Heart right ventricle (tissue), 16 donors: ENCODE results near the gene ALOX15. TPM values are rescaled to one million over a fixed set of nuclear protein-coding genes. Genes with fewer than 3 reads are reported as not detected.
A peak's percentile ranks its signal among the peaks of the same experiment; 100 is the strongest.
"Not testable (repeated sequence)": the region's sequence is repeated elsewhere in the genome, so short reads cannot be mapped to it uniquely, and the experiment has no call there.

Source experiments
- ATAC-seq, 8 donors: fragments of 200-7000 bp; cut with Tn5 transposase; one replicate each; pipeline ENCODE4 v1.9.1; 2020; ENCODE audit warnings: mild to moderate bottlenecking in 8 of 8, moderate library complexity in 8 of 8, moderate number of reproducible peaks in 1 of 8
- DNase-seq, 2 donors: peaks; one replicate each; pipeline ENCODE4 v3.0.0-alpha.2; 2020
- H3K27ac ChIP-seq, 10 donors: fragments of 200-600 bp; sonication (generic) in 2 of 10; one replicate each; pipeline versions ENCODE4 v1.5.0 to v1.8.0; 2020 to 2022; ENCODE audit warnings: mild to moderate bottlenecking in 3 of 10
- H3K27me3 ChIP-seq, 7 donors: fragments of 200-600 bp; one replicate each; pipeline ENCODE4 v1.8.0; 2021 to 2022; ENCODE audit warnings: mild to moderate bottlenecking in 2 of 7
- H3K36me3 ChIP-seq, 9 donors: fragments of 200-600 bp; sonication (generic) in 1 of 9; one replicate each; pipeline versions ENCODE4 v1.5.0 to v1.8.0; 2020 to 2022; ENCODE audit warnings: mild to moderate bottlenecking in 2 of 9
- H3K4me1 ChIP-seq, 9 donors: fragments of 200-600 bp; sonication (generic) in 1 of 9; one replicate each; pipeline versions ENCODE4 v1.5.0 to v1.8.0; 2020 to 2022; ENCODE audit warnings: mild to moderate bottlenecking in 4 of 9
- H3K4me3 ChIP-seq, 10 donors: fragments of 200-600 bp; sonication (generic) in 2 of 10; one replicate each; pipeline versions ENCODE4 v1.5.0 to v1.8.0; 2020 to 2022; ENCODE audit warnings: mild to moderate bottlenecking in 7 of 10, moderate library complexity in 2 of 10
- H3K9me3 ChIP-seq, 11 donors: fragments of 200-600 bp in 10 of 11; sonication (generic) in 2 of 11; one replicate each; pipeline versions ENCODE4 v1.5.0 to v1.8.0; 2013 to 2022; ENCODE audit warnings: mild to moderate bottlenecking in 2 of 11, control low read depth in 1 of 11, moderate library complexity in 1 of 11
- CTCF ChIP-seq, 9 donors: fragments of 200-600 bp; sonication (generic) in 2 of 9; IDR thresholded peaks; one replicate each; pipeline versions ENCODE4 v1.5.0 to v1.8.0; 2021 to 2022; ENCODE audit warnings: antibody characterized with exemption in 9 of 9, mild to moderate bottlenecking in 5 of 9, moderate library complexity in 1 of 9
- WGBS, 2 donors: extraction: QIAGEN DNeasy Blood & Tissue Kit; methylation state at CpG; one replicate each; pipeline ENCODE4 v1.1.7; 2013; ENCODE audit warnings: inconsistent platforms in 1 of 2; 5-methylcytosine and 5-hydroxymethylcytosine counted together
- intact Hi-C, 10 donors: fragments of 100-400 bp; cut with DNase I; formaldehyde crosslinking; loops; one replicate each; pipeline versions ENCODE4 v1.11.1 to v1.14.2; 2022
- polyA plus RNA-seq, 2 donors: library from polyadenylated mRNA; stranded (reverse); fragments of 200-250 nt; gene quantifications; one replicate each; pipeline ENCODE4 v1.2.3, GENCODE V29; 2013
- total RNA-seq, 10 donors: library from RNA; stranded (reverse); fragmentation: NEBNext Ultra II Directional in 3 of 10; extraction: Animal tissue kit (Norgen Biotek cat#: 25700) in 3 of 10; gene quantifications; one replicate each; pipeline versions ENCODE4 v1.2.1 to v1.2.4, GENCODE V29; 2021 to 2023
- donor health status: Arrhythmogenic right ventricular cardiomyopathy.
- donor health status: ischemic (EF 13 %, LVEDD 7.1; RV severe dilation, severe dysfunction).
- donor health status: healthy with polysubstance abuse.
- donor health status: DM: no; HTN: yes; CAD: no.
- donor health status: DM: no; HTN: no; CAD: no.
- donor health status: ischemic (EF 25% LVEDD 6.9; RV normal size, moderate dysfunction).
- donor health status: ischemic (EF 25% LVEDD 5.7; RV mildly dilated, moderate dysfunction).
- donor health status: healthy.
- donor health status: DM: yes; HTN: yes; CAD: no.
- donor health status: Ischemic cardiomyopathy.
- donor health status: ischemic (EF 35%, LVEDD 5.7; RV mildly dilated, moderate dysfunction).
- donor health status: nonischemic (EF 11% LVEDD 7.7; RV severe dilation, severe dysfunction).
- donor health status: DM: yes; HTN: yes; CAD: no.
- donor health status: PGD.
- donor health status: ischemic (EF 29% LVEDD 5.4; RV normal size, mild dysfunction).
- donor health status: nonischemic (EF 23%, LVEDD 6.1; RV moderate dilation, normal function).

Gene ALOX15
- total and polyA plus RNA-seq, 12 donors, result 0.11 to 1.3 (median 0.16) TPM; not detected in 5

GRCh38 chr17:4631836-4632580, 9.5 kb downstream of the ALOX15 start:
- intact Hi-C loops, result loop anchor here in 1 of 10 donors (5.0 kb wide), 1 partner anchor 205 kb away; no protein-coding TSS in a partner anchor
- Histone ChIP-seq H3K27ac (no peak overlapping the region), H3K27me3 (peaks cover 4 to 43% (median 27%) of the 10 kb centered on the region in 7 donors), H3K4me3 (no peak overlapping the region), H3K4me1 (peaks cover 0 to 18% (median 0%) of the 10 kb centered on the region in 9 donors), H3K9me3 (no peaks in the 10 kb centered on the region), H3K36me3 (no peaks in the 10 kb centered on the region)
- no peak for TF ChIP-seq CTCF (IDR thresholded peaks at IDR 0.05)
- ATAC-seq (peak in 1 of 8 donors; percentile 35), DNase-seq (no peak)
- WGBS, 2 donors, result 72 to 74% methylated on average over 21 of the region's 21 CpGs

GRCh38 chr17:4631431-4631830, 10.0 kb downstream of the ALOX15 start:
- no peaks in the 10 kb centered on the region for H3K36me3 ChIP-seq
- ATAC-seq, result no peak
- WGBS, 2 donors, result 78 to 80% methylated on average over 8 of the region's 8 CpGs
- H3K9me3 ChIP-seq, result no peaks in the 10 kb centered on the region
- peaks cover 0 to 13% (median 0%) of the 10 kb centered on the region in 9 donors for H3K4me1 ChIP-seq
- TF ChIP-seq CTCF (IDR thresholded peaks at IDR 0.05), result no peak
- peaks cover 0 to 38% (median 22%) of the 10 kb centered on the region in 7 donors for H3K27me3 ChIP-seq
- DNase-seq, result no peak
- intact Hi-C loops, result loop anchor here in 1 of 10 donors (5.0 kb wide), 1 partner anchor 204 kb away; no protein-coding TSS in a partner anchor
- H3K4me3 ChIP-seq, result no peak overlapping the region
- no peak overlapping the region for H3K27ac ChIP-seq

- Histone ChIP-seq H3K4me1 (peaks cover 0 to 18% (median 13%) of the 10 kb centered on the region in 9 donors), H3K27ac (no peak overlapping the region), H3K36me3 (no peaks in the 10 kb centered on the region), H3K9me3 (peaks cover 0 to 12% (median 4%) of the 10 kb centered on the region in 11 donors), H3K27me3 (peaks cover 0 to 4% (median 0%) of the 10 kb centered on the region in 7 donors), H3K4me3 (no peak overlapping the region)
- no peak for DNase-seq
- no peak for TF ChIP-seq CTCF (IDR thresholded peaks at IDR 0.05)
- WGBS, 2 donors, result 83 to 85% methylated on average over 4 of the region's 4 CpGs
- ATAC-seq, result no peak
- intact Hi-C loops, result loop anchor here (1.0 to 10.0 kb wide), 8 partner anchors 44 to 412 kb away; partner anchors contain the start of gene SMTNL2 (in 1 of the 10)
Observed at GRCh38 chr17:4626734-4627256, 14.7 kb downstream of the ALOX15 start.

GRCh38 chr17:4625181-4625617, 16.3 kb downstream of the ALOX15 start:
- peaks cover 0 to 3% (median 0%) of the 10 kb centered on the region in 7 donors for H3K27me3 ChIP-seq
- no peak for TF ChIP-seq CTCF (IDR thresholded peaks at IDR 0.05)
- H3K27ac ChIP-seq, result peak overlapping the region in 1 of 10 donors; percentile 37
- intact Hi-C loops, result loop anchor here in 8 of 10 donors (1.0 to 10.0 kb wide), 8 partner anchors 43 to 410 kb away; partner anchors contain the start of gene SMTNL2 (in 1 of the 8)
- ATAC-seq (peak; percentile 50 to 76 (median 58)), DNase-seq (no peak)
- no peaks in the 10 kb centered on the region for H3K36me3 ChIP-seq
- peaks cover 0 to 14% (median 4%) of the 10 kb centered on the region in 11 donors for H3K9me3 ChIP-seq
- peaks cover 0 to 18% (median 13%) of the 10 kb centered on the region in 9 donors for H3K4me1 ChIP-seq
- H3K4me3 ChIP-seq, result no peak overlapping the region
- WGBS, 2 donors, result 56 to 59% methylated on average over 12 of the region's 12 CpGs

- not testable (repeated sequence) for H3K27me3 ChIP-seq, H3K4me3 ChIP-seq, ATAC-seq, H3K36me3 ChIP-seq, H3K27ac ChIP-seq, DNase-seq
- intact Hi-C loops, result loop anchor here in 3 of 10 donors (2.0 to 10.0 kb wide), 5 partner anchors 57 to 410 kb away; no protein-coding TSS in a partner anchor
- Histone ChIP-seq H3K4me1 (peaks cover 0 to 18% (median 13%) of the 10 kb centered on the region in 9 donors), H3K9me3 (peaks cover 0 to 14% (median 4%) of the 10 kb centered on the region in 11 donors)
- WGBS, 2 donors, result 69 to 79% methylated on average over 3 of the region's 3 CpGs
Observed at GRCh38 chr17:4624451-4624911, 17.0 kb downstream of the ALOX15 start.
